Measurements from ENCODE around the gene RASGRF1. TPM values are rescaled to one million over a fixed set of nuclear protein-coding genes. Genes with fewer than 3 reads are reported as not detected.

Gene RASGRF1
- total RNA-seq, 1 donor from 2014 or later = not detected

GRCh38 chr15:79006071-79006470 lies 84.5 kb downstream of the RASGRF1 start:
- H3K4me3 Mint-ChIP-seq (ENCODE audit: unreplicated experiment) = no peak overlapping the region
- H3K27ac Mint-ChIP-seq (ENCODE audit: unreplicated experiment) = no peak overlapping the region
- TF ChIP-seq CTCF (IDR thresholded peaks at IDR 0.05; ENCODE audit: unreplicated experiment) = no peak
- H3K36me3 Mint-ChIP-seq (ENCODE audit: low read depth, unreplicated experiment) = no peaks in the 10 kb centered on the region
- DNase-seq (ENCODE audit: low spot score) = no peak
- H3K27me3 Mint-ChIP-seq (ENCODE audit: unreplicated experiment) = peaks cover 17% of the 10 kb centered on the region
- H3K4me1 Mint-ChIP-seq (ENCODE audit: unreplicated experiment) = peaks cover 11% of the 10 kb centered on the region
- H3K9me3 Mint-ChIP-seq (ENCODE audit: unreplicated experiment) = no peaks in the 10 kb centered on the region

GRCh38 chr15:79004336-79004735 lies 86.2 kb downstream of the RASGRF1 start:
- Mint-ChIP-seq H3K36me3 (ENCODE audit: low read depth, unreplicated experiment) (no peaks in the 10 kb centered on the region), H3K27me3 (ENCODE audit: unreplicated experiment) (peaks cover 17% of the 10 kb centered on the region), H3K27ac (ENCODE audit: unreplicated experiment) (no peak overlapping the region), H3K4me1 (ENCODE audit: unreplicated experiment) (peaks cover 11% of the 10 kb centered on the region), H3K9me3 (ENCODE audit: unreplicated experiment) (no peaks in the 10 kb centered on the region), H3K4me3 (ENCODE audit: unreplicated experiment) (no peak overlapping the region)
- no peak for TF ChIP-seq CTCF (IDR thresholded peaks at IDR 0.05; ENCODE audit: unreplicated experiment)
- DNase-seq (ENCODE audit: low spot score) = no peak

- no peak for TF ChIP-seq CTCF (IDR thresholded peaks at IDR 0.05; ENCODE audit: unreplicated experiment)
- Mint-ChIP-seq H3K27me3 (ENCODE audit: unreplicated experiment) (peaks cover 17% of the 10 kb centered on the region), H3K27ac (ENCODE audit: unreplicated experiment) (no peak overlapping the region), H3K4me1 (ENCODE audit: unreplicated experiment) (peaks cover 11% of the 10 kb centered on the region), H3K9me3 (ENCODE audit: unreplicated experiment) (no peaks in the 10 kb centered on the region), H3K36me3 (ENCODE audit: low read depth, unreplicated experiment) (no peaks in the 10 kb centered on the region), H3K4me3 (ENCODE audit: unreplicated experiment) (no peak overlapping the region)
- no peak for DNase-seq (ENCODE audit: low spot score)
These were observed 86.7 kb downstream of the RASGRF1 start for GRCh38 chr15:79003896-79004295.

GRCh38 chr15:79003301-79003700 lies 87.3 kb downstream of the RASGRF1 start:
- Mint-ChIP-seq H3K9me3 (ENCODE audit: unreplicated experiment) (no peaks in the 10 kb centered on the region), H3K36me3 (ENCODE audit: low read depth, unreplicated experiment) (no peaks in the 10 kb centered on the region), H3K27me3 (ENCODE audit: unreplicated experiment) (peaks cover 19% of the 10 kb centered on the region), H3K4me3 (ENCODE audit: unreplicated experiment) (no peak overlapping the region), H3K27ac (ENCODE audit: unreplicated experiment) (no peak overlapping the region), H3K4me1 (ENCODE audit: unreplicated experiment) (peaks cover 11% of the 10 kb centered on the region)
- DNase-seq (ENCODE audit: low spot score) = no peak
- TF ChIP-seq CTCF (IDR thresholded peaks at IDR 0.05; ENCODE audit: unreplicated experiment) = no peak

GRCh38 chr15:79002581-79002980 lies 88.0 kb downstream of the RASGRF1 start:
- Mint-ChIP-seq H3K4me3 (ENCODE audit: unreplicated experiment) (no peak overlapping the region), H3K27me3 (ENCODE audit: unreplicated experiment) (peaks cover 17% of the 10 kb centered on the region), H3K27ac (ENCODE audit: unreplicated experiment) (no peak overlapping the region), H3K4me1 (ENCODE audit: unreplicated experiment) (peaks cover 11% of the 10 kb centered on the region), H3K36me3 (ENCODE audit: low read depth, unreplicated experiment) (no peaks in the 10 kb centered on the region), H3K9me3 (ENCODE audit: unreplicated experiment) (no peaks in the 10 kb centered on the region)
- no peak for TF ChIP-seq CTCF (IDR thresholded peaks at IDR 0.05; ENCODE audit: unreplicated experiment)
- no peak for DNase-seq (ENCODE audit: low spot score)
